Astrocyte of the spinal cord (primary cell): ENCODE data around the gene USP38.
"Not testable (repeated sequence)": the region's sequence is repeated elsewhere in the genome, so short reads cannot be mapped to it uniquely, and the experiment has no call there.

Experiments used
- DNase-seq: peaks from one replicate; pipeline ENCODE4 v3.0.0; 2011; ENCODE audit warnings: low read depth, low spot score
- H3K4me3 ChIP-seq: 2 replicates; pipeline ENCODE4 v1.5.1; 2011; ENCODE audit warnings: low read depth, mild to moderate bottlenecking, low read length, moderate library complexity
- CTCF ChIP-seq: IDR thresholded peaks from 2 replicates; pipeline ENCODE4 v1.5.1; 2012; ENCODE audit warnings: low read depth, mild to moderate bottlenecking, low read length, inconsistent platforms
- in situ Hi-C: cut with HindIII; loops from 2 replicates; pipeline ENCODE4 v1.10.0; 2017; ENCODE audit warnings: low sequenced_read_pairs

Gene USP38

GRCh38 chr4:143230683-143231082 is 46.0 kb downstream of the USP38 start:
- no peak for TF ChIP-seq CTCF
- in situ Hi-C loops: no loop called here
- DNase-seq: no peak

GRCh38 chr4:143232277-143232676 is 47.6 kb downstream of the USP38 start:
- no peak for TF ChIP-seq CTCF
- no peak overlapping the region for H3K4me3 ChIP-seq
- DNase-seq: no peak
- in situ Hi-C loops: no loop called here

More at GRCh38 chr4:143230683-143231082, 46.0 kb downstream of the USP38 start:
- H3K4me3 ChIP-seq: no peak overlapping the region

- no peak for DNase-seq
- in situ Hi-C loops: no loop called here
- H3K4me3 ChIP-seq: no peak overlapping the region
- no peak for TF ChIP-seq CTCF
These were observed 49.4 kb downstream of the USP38 start for GRCh38 chr4:143234153-143234552.

- H3K4me3 ChIP-seq, in situ Hi-C loops, DNase-seq: not testable (repeated sequence)
These were observed 52.5 kb downstream of the USP38 start for GRCh38 chr4:143237195-143237594.

- in situ Hi-C loops: no loop called here
- TF ChIP-seq CTCF: no peak
- no peak overlapping the region for H3K4me3 ChIP-seq
- DNase-seq: no peak
These were observed 56.4 kb downstream of the USP38 start for GRCh38 chr4:143240939-143241679.

- no peak for TF ChIP-seq CTCF
- DNase-seq: no peak
- in situ Hi-C loops: no loop called here
- no peak overlapping the region for H3K4me3 ChIP-seq
These were observed 57.2 kb downstream of the USP38 start for GRCh38 chr4:143241892-143242291.

GRCh38 chr4:143243041-143243440 is 58.3 kb downstream of the USP38 start:
- in situ Hi-C loops: no loop called here
- TF ChIP-seq CTCF: no peak
- no peak for DNase-seq
- H3K4me3 ChIP-seq: no peak overlapping the region
